Measurements from ENCODE around the gene DDX49.
"Not testable (repeated sequence)": the region's sequence is repeated elsewhere in the genome, so short reads cannot be mapped to it uniquely, and the experiment has no call there.

The DDX49 gene

GRCh38 chr19:18895038-18895823, 24.3 kb upstream of the DDX49 start:
- DNase-seq (ENCODE audit: low read depth in 3 of 3): no peak

GRCh38 chr19:18895824-18896341, 23.6 kb upstream of the DDX49 start, which contains the start of gene CERS1:
CERS1 (minus strand) TSS chr19:18896158; CDS start chr19:18896072, 86 bp downstream.
- no peak for DNase-seq (ENCODE audit: low read depth in 3 of 3)

GRCh38 chr19:18896421-18896841, 23.1 kb upstream of the DDX49 start:
- no peak for DNase-seq (ENCODE audit: low read depth in 3 of 3)

- DNase-seq (ENCODE audit: low read depth in 3 of 3): no peak
These were observed 22.2 kb upstream of the DDX49 start for GRCh38 chr19:18897094-18898029.

- DNase-seq (ENCODE audit: low read depth in 3 of 3): no peak
These were observed 21.4 kb upstream of the DDX49 start for GRCh38 chr19:18898081-18898606.

GRCh38 chr19:18898607-18899408, 20.7 kb upstream of the DDX49 start:
- no peak for DNase-seq (ENCODE audit: low read depth in 3 of 3)

GRCh38 chr19:18899624-18900560, 19.6 kb upstream of the DDX49 start:
- DNase-seq (ENCODE audit: low read depth in 3 of 3): no peak

GRCh38 chr19:18900700-18901481, 18.6 kb upstream of the DDX49 start:
- DNase-seq (ENCODE audit: low read depth in 3 of 3): no peak

GRCh38 chr19:18901491-18901890, 18.0 kb upstream of the DDX49 start:
- no peak for DNase-seq (ENCODE audit: low read depth in 3 of 3)

GRCh38 chr19:18902519-18902918, 17.0 kb upstream of the DDX49 start:
- not testable (repeated sequence) for DNase-seq (ENCODE audit: low read depth in 3 of 3)

- no peak for DNase-seq (ENCODE audit: low read depth in 3 of 3)
These were observed 16.1 kb upstream of the DDX49 start for GRCh38 chr19:18903156-18904037.

- DNase-seq (ENCODE audit: low read depth in 3 of 3): no peak
These were observed 15.0 kb upstream of the DDX49 start for GRCh38 chr19:18904334-18905057.

GRCh38 chr19:18905058-18905456, 14.5 kb upstream of the DDX49 start:
- DNase-seq (ENCODE audit: low read depth in 3 of 3): no peak

GRCh38 chr19:18905513-18906236, 13.8 kb upstream of the DDX49 start:
- DNase-seq (ENCODE audit: low read depth in 3 of 3): no peak

GRCh38 chr19:18906605-18907519, 12.7 kb upstream of the DDX49 start:
- DNase-seq (ENCODE audit: low read depth in 3 of 3): no peak
